Measurements from ENCODE around the gene NPTX1. TPM values are rescaled to one million over a fixed set of nuclear protein-coding genes. Genes with fewer than 3 reads are reported as not detected.

NPTX1 gene
- total RNA-seq, 4 donors from 2014 or later: 1.2 to 6.3 (median 3.8) TPM

DNA sequence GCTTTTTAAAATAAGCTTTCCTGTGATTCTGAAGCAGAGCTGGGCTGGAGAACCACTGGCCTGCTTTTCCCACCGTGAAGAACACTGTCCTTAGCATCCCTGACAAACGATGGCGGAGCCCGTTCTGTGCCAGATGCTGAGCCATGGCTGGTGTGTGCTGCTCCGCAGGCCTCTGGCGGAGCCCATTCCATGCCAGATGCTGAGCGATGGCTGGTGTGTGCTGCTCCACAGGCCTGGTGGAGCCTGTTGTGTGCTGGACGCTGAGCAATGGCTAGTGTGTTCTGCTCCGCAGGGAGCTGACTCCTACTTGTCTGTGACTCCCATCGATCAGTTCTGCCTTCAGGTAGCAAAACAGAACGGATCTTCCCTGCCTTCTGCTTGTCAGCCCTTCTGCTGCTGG, 57.2 kb downstream of the NPTX1 start:
- WGBS, 2 donors (ENCODE audit: low coverage in 1 of 2): 73 to 90% methylated on average over 2 to 6 of the region's 11 CpGs

DNA sequence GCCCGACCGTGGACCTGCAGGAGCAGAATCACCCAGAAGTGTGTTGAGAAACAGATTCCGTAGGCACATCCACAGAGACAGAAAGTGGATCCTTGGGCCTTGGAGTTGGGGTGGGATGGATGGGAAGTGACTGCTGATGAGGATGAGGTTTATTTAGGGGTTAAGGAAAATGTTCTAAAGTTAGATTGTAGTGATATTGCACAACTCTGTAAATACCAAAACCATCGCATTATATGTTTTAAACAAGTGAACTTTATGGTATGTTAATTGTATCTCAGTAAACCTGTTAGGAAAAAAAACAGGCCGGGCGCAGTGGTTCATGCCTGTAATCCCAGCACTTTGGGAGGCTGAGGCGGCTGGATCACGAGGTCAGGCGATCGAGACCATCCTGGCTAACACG, 57.8 kb downstream of the NPTX1 start:
- H3K9me3 ChIP-seq: no peaks in the 10 kb centered on the region
- no peak overlapping the region for H3K4me3 ChIP-seq
- no peak for TF ChIP-seq POLR2A (IDR thresholded peaks at IDR 0.05)
- no peak for TF ChIP-seq EP300 (IDR thresholded peaks at IDR 0.05)
- TF ChIP-seq, protein P1, sequence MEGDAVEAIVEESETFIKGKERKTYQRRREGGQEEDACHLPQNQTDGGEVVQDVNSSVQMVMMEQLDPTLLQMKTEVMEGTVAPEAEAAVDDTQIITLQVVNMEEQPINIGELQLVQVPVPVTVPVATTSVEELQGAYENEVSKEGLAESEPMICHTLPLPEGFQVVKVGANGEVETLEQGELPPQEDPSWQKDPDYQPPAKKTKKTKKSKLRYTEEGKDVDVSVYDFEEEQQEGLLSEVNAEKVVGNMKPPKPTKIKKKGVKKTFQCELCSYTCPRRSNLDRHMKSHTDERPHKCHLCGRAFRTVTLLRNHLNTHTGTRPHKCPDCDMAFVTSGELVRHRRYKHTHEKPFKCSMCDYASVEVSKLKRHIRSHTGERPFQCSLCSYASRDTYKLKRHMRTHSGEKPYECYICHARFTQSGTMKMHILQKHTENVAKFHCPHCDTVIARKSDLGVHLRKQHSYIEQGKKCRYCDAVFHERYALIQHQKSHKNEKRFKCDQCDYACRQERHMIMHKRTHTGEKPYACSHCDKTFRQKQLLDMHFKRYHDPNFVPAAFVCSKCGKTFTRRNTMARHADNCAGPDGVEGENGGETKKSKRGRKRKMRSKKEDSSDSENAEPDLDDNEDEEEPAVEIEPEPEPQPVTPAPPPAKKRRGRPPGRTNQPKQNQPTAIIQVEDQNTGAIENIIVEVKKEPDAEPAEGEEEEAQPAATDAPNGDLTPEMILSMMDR (IDR thresholded peaks at IDR 0.05): no peak
- no peak for TF ChIP-seq POLR2AphosphoS5 (IDR thresholded peaks at IDR 0.05)
- ATAC-seq: no peak
- no peak overlapping the region for H3K27ac ChIP-seq
- peaks cover 0 to 45% (median 19%) of the 10 kb centered on the region in 3 donors for H3K4me1 ChIP-seq
- no peaks in the 10 kb centered on the region for H3K27me3 ChIP-seq
- H3K36me3 ChIP-seq: peaks cover 0 to 37% of the 10 kb centered on the region in 2 donors
- WGBS, 2 donors (ENCODE audit: low coverage in 1 of 2): 89 to 100% methylated on average over 2 to 11 of the region's 11 CpGs

More for the DNA sequence above, 57.2 kb downstream of the NPTX1 start:
- Histone ChIP-seq H3K9me3 (no peaks in the 10 kb centered on the region), H3K4me3 (no peak overlapping the region), H3K27ac (no peak overlapping the region), H3K4me1 (peaks cover 0 to 39% (median 13%) of the 10 kb centered on the region in 3 donors), H3K27me3 (no peaks in the 10 kb centered on the region), H3K36me3 (peaks cover 0 to 37% of the 10 kb centered on the region in 2 donors)
- ATAC-seq: no peak
- TF ChIP-seq POLR2A (IDR thresholded peaks at IDR 0.05) (no peak), EP300 (IDR thresholded peaks at IDR 0.05) (no peak), POLR2AphosphoS5 (IDR thresholded peaks at IDR 0.05) (no peak)
- TF ChIP-seq, protein P1 (IDR thresholded peaks at IDR 0.05): no peak

Small RNA genes within 50 kb of the gene (small RNA-seq; reads per million reads assigned to genes)
- 0 reads per million in 4 donors for gene AC120024.2
- gene AC120024.3: 0 reads per million in 4 donors
- gene MIR4730: 0 reads per million in 4 donors

Other genes starting within 250 kb of the NPTX1 start
- 10 to 100 TPM; 59.2 to 87.6 (median 67.8) TPM for gene RNF213, start 215.8 kb downstream of the NPTX1 start, total RNA-seq
- 10 to 100 TPM; 12.4 to 17.7 (median 15.4) TPM for gene ENDOV, start 61.4 kb downstream of the NPTX1 start, total RNA-seq
- gene RPTOR, start 68.2 kb upstream of the NPTX1 start, total RNA-seq: 10 to 100 TPM; 25.7 to 56.8 (median 39.7) TPM

Data from gastroesophageal sphincter (tissue), 4 donors.